WTC11 (cell line): ENCODE results near the gene LGALS7. TPM values are rescaled to one million over a fixed set of nuclear protein-coding genes. Genes with fewer than 3 reads are reported as not detected.
A peak's percentile ranks its signal among the peaks of the same experiment; 100 is the strongest.

ENCODE experiments used
- ATAC-seq: fragments of 200-7000 bp; cut with Tn5 transposase; 2 replicates; pipeline ENCODE4 v1.10.0; 2021; ENCODE audit warnings: mild to moderate bottlenecking, moderate library complexity
- CTCF ChIA-PET: fragments of 300-600 bp; sonication (Branson Sonifier 250); formaldehyde crosslinking; loops from one replicate; lab custom pipeline; 2021; ENCODE audit warnings: antibody characterized with exemption; lab: Charles Lee
- POLR2A ChIA-PET: fragments of 350-600 bp; sonication (Branson Sonifier 250); formaldehyde crosslinking; loops from one replicate; lab custom pipeline; 2021; ENCODE audit warnings: antibody characterized with exemption; lab: Charles Lee
- DNase-seq: peaks from one replicate; pipeline ENCODE4 v3.0.0; 2021; ENCODE audit warnings: low spot score
- H3K27ac Mint-ChIP-seq: 2 replicates; pipeline ENCODE4 v1.8.0; 2021; ENCODE audit warnings: mixed read lengths
- H3K27me3 Mint-ChIP-seq: 2 replicates; pipeline ENCODE4 v1.8.0; 2021; ENCODE audit warnings: low read depth, mild to moderate bottlenecking, moderate library complexity, mixed read lengths
- H3K36me3 Mint-ChIP-seq: 2 replicates; pipeline ENCODE4 v1.8.0; 2021; ENCODE audit warnings: mixed read lengths
- H3K4me1 Mint-ChIP-seq: 2 replicates; pipeline ENCODE4 v1.8.0; 2022; ENCODE audit warnings: mixed read lengths
- H3K4me3 Mint-ChIP-seq: 2 replicates; pipeline ENCODE4 v1.8.0; 2021; ENCODE audit warnings: mild to moderate bottlenecking, moderate library complexity, mixed read lengths
- H3K9me3 Mint-ChIP-seq: 2 replicates; pipeline ENCODE4 v1.8.0; 2021; ENCODE audit warnings: mixed read lengths
- ATF3 ChIP-seq: sonication (generic); formaldehyde crosslinking; conservative IDR thresholded peaks from 2 replicates; pipeline ENCODE4 v1.8.1; 2022; ENCODE audit warnings: mild to moderate bottlenecking, missing genetic modification reagents
- CBFB ChIP-seq: sonication (generic); formaldehyde crosslinking; IDR thresholded peaks from 2 replicates; pipeline ENCODE4 v1.8.1; 2022; ENCODE audit warnings: mild to moderate bottlenecking, low read depth, missing genetic modification reagents
- CREM ChIP-seq: sonication (generic); formaldehyde crosslinking; IDR thresholded peaks from 2 replicates; pipeline ENCODE4 v1.8.1; 2022; ENCODE audit warnings: mild to moderate bottlenecking, missing genetic modification reagents, moderate library complexity
- FOXP4 ChIP-seq: sonication (generic); formaldehyde crosslinking; IDR thresholded peaks from 2 replicates; pipeline ENCODE4 v1.8.0; 2022; ENCODE audit warnings: mild to moderate bottlenecking, missing genetic modification reagents
- HMGA2 ChIP-seq: fragments of 250-450 bp; sonication (Bioruptor Pico); IDR thresholded peaks from 2 replicates; pipeline ENCODE4 v1.4.0; 2021; ENCODE audit warnings: mild to moderate bottlenecking, moderate library complexity
- JAZF1 ChIP-seq: fragments of 250-450 bp; sonication (Bioruptor Pico); IDR thresholded peaks from 2 replicates; pipeline ENCODE4 v1.9.0; 2021; ENCODE audit warnings: moderate library complexity, mild to moderate bottlenecking, inconsistent platforms
- JUN ChIP-seq: sonication (generic); formaldehyde crosslinking; IDR thresholded peaks from 2 replicates; pipeline ENCODE4 v1.8.0; 2023; ENCODE audit warnings: mild to moderate bottlenecking, missing genetic modification reagents
- NFATC4 ChIP-seq: fragments of 250-450 bp; sonication (Bioruptor Pico); IDR thresholded peaks from 2 replicates; pipeline ENCODE4 v1.9.0; 2021; ENCODE audit warnings: mild to moderate bottlenecking
- NR1H2 ChIP-seq: sonication (generic); formaldehyde crosslinking; IDR thresholded peaks from 2 replicates; pipeline ENCODE4 v1.9.0; 2021; ENCODE audit warnings: mild to moderate bottlenecking, moderate library complexity, missing genetic modification reagents
- RELA ChIP-seq: sonication (generic); formaldehyde crosslinking; IDR thresholded peaks from 2 replicates; pipeline ENCODE4 v1.8.1; 2022; ENCODE audit warnings: missing genetic modification reagents, mild to moderate bottlenecking, borderline replicate concordance
- RORB ChIP-seq: fragments of 250-450 bp; sonication (Bioruptor Pico); IDR thresholded peaks from 2 replicates; pipeline ENCODE4 v1.9.0; 2021; ENCODE audit warnings: mild to moderate bottlenecking
- STAT6 ChIP-seq: sonication (generic); formaldehyde crosslinking; conservative IDR thresholded peaks from 2 replicates; pipeline ENCODE4 v1.8.1; 2023; ENCODE audit warnings: mild to moderate bottlenecking, low read depth, missing genetic modification reagents, moderate library complexity
- ZNF138 ChIP-seq: sonication (generic); formaldehyde crosslinking; conservative IDR thresholded peaks from 2 replicates; pipeline ENCODE4 v1.8.1; 2022; ENCODE audit warnings: mild to moderate bottlenecking, moderate library complexity, missing genetic modification reagents
- ZNF219 ChIP-seq: sonication (generic); formaldehyde crosslinking; IDR thresholded peaks from 2 replicates; pipeline ENCODE4 v1.8.0; 2023; ENCODE audit warnings: missing genetic modification reagents, mild to moderate bottlenecking, borderline replicate concordance
- ZNF263 ChIP-seq: sonication (generic); formaldehyde crosslinking; IDR thresholded peaks from 2 replicates; pipeline ENCODE4 v1.8.1; 2022; ENCODE audit warnings: low read depth, mild to moderate bottlenecking, moderate library complexity, missing genetic modification reagents
- ZNF423 ChIP-seq: fragments of 250-450 bp; sonication (Bioruptor Pico); IDR thresholded peaks from 2 replicates; pipeline ENCODE4 v2.1.2; 2022; ENCODE audit warnings: mild to moderate bottlenecking, moderate library complexity
- total RNA-seq: library from RNA; stranded (reverse); gene quantifications from 3 replicates; pipeline ENCODE4 v1.2.3, GENCODE V29; 2021
- TF ChIP-seq, protein P1 (sequence below): sonication (generic); formaldehyde crosslinking; IDR thresholded peaks from 2 replicates; pipeline ENCODE4 v1.8.0; 2022; ENCODE audit warnings: mild to moderate bottlenecking, missing genetic modification reagents
- TF ChIP-seq, protein P2 (sequence below): sonication (generic); formaldehyde crosslinking; IDR thresholded peaks from 2 replicates; pipeline ENCODE4 v1.8.0; 2022; ENCODE audit warnings: mild to moderate bottlenecking, missing genetic modification reagents

The LGALS7 gene
- total RNA-seq, 1 experiment from 2014 or later = 2.3 TPM

GRCh38 chr19:38806371-38806770 is 33.1 kb upstream of the LGALS7 start:
- Mint-ChIP-seq H3K4me1 (no peaks in the 10 kb centered on the region), H3K27ac (no peak overlapping the region), H3K27me3 (peaks cover 9% of the 10 kb centered on the region), H3K36me3 (no peaks in the 10 kb centered on the region), H3K4me3 (no peak overlapping the region), H3K9me3 (peaks cover 8% of the 10 kb centered on the region)
- TF ChIP-seq STAT6 (CRISPR knock-in tag) = no peak
- TF ChIP-seq, protein P1, sequence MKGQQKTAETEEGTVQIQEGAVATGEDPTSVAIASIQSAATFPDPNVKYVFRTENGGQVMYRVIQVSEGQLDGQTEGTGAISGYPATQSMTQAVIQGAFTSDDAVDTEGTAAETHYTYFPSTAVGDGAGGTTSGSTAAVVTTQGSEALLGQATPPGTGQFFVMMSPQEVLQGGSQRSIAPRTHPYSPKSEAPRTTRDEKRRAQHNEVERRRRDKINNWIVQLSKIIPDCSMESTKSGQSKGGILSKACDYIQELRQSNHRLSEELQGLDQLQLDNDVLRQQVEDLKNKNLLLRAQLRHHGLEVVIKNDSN (CRISPR knock-in tag) = no peak
- no peak for TF ChIP-seq ATF3
- no peak for TF ChIP-seq CBFB (CRISPR knock-in tag)
- POLR2A ChIA-PET = no interaction called here
- ATAC-seq = no peak
- no peak for DNase-seq
- CTCF ChIA-PET = interaction anchor here (1.3 kb wide), 1 partner anchor 14 kb away, joined by 5 read pairs; no protein-coding TSS in a partner anchor

DNA sequence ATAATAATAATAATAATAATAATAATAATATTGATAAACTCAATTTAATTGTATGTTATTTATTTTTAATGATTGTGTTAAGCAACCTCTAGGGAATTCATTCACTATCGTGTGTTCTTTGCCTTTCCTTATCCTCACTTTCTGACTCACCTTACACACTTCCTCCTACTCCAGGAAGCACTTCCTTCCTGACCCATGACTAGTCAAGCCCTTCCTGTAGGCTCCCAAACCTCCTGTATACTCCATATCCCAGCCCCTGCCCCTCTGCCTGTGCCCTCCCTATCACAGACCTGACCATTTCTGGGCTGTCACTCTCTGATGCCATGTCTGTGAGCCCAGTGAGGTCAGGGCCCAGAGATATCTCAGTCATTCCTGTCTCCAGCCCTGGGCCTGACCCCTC is 31.9 kb upstream of the LGALS7 start:
- TF ChIP-seq HMGA2 (CRISPR knock-in tag) (peak; percentile 78; the same call in 1 of the 2 replicates), RORB (CRISPR knock-in tag) (no peak), JUN (CRISPR knock-in tag) (no peak), FOXP4 (CRISPR knock-in tag) (no peak)
- Mint-ChIP-seq H3K9me3 (peaks cover 8% of the 10 kb centered on the region), H3K36me3 (no peaks in the 10 kb centered on the region), H3K27me3 (peaks cover 9% of the 10 kb centered on the region), H3K4me3 (no peak overlapping the region), H3K4me1 (no peaks in the 10 kb centered on the region), H3K27ac (no peak overlapping the region)
- ChIA-PET CTCF (interaction anchor here (1.2 kb wide), 1 partner anchor 125 kb away, joined by 4 read pairs; the partner anchor contains the start of genes MRPS12 and SARS2), POLR2A (no interaction called here)
- DNase-seq = no peak
- ATAC-seq = no peak

GRCh38 chr19:38803543-38803942 is 30.2 kb upstream of the LGALS7 start:
- TF ChIP-seq ZNF263 (CRISPR knock-in tag) = no peak
- no peak for TF ChIP-seq CREM (CRISPR knock-in tag)
- no peak for TF ChIP-seq ZNF138 (CRISPR knock-in tag)
- TF ChIP-seq ZNF423 (CRISPR knock-in tag) = no peak
- no peak for TF ChIP-seq JAZF1 (CRISPR knock-in tag)
- no peak for TF ChIP-seq RELA (CRISPR knock-in tag)
- no peak for TF ChIP-seq NR1H2 (CRISPR knock-in tag)
- TF ChIP-seq ZNF219 (CRISPR knock-in tag) = no peak
- TF ChIP-seq, protein P2, sequence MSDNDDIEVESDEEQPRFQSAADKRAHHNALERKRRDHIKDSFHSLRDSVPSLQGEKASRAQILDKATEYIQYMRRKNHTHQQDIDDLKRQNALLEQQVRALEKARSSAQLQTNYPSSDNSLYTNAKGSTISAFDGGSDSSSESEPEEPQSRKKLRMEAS (CRISPR knock-in tag) = no peak
- TF ChIP-seq CBFB (CRISPR knock-in tag) = no peak
- TF ChIP-seq NFATC4 = no peak
- TF ChIP-seq ATF3 = no peak
- ChIA-PET CTCF (interaction anchor here (0.6 kb wide), 1 partner anchor 34 kb away, joined by 3 read pairs; no protein-coding TSS in a partner anchor), POLR2A (no interaction called here)
- no peaks in the 10 kb centered on the region for H3K36me3 Mint-ChIP-seq
- H3K9me3 Mint-ChIP-seq = peaks cover 8% of the 10 kb centered on the region
- ATAC-seq = no peak
- no peak for DNase-seq
- H3K27me3 Mint-ChIP-seq = peaks cover 9% of the 10 kb centered on the region
- H3K4me1 Mint-ChIP-seq = no peaks in the 10 kb centered on the region; the same call in 1 of the 2 replicates
- H3K4me3 Mint-ChIP-seq = no peak overlapping the region
- no peak overlapping the region for H3K27ac Mint-ChIP-seq
